H1 (cell line): Measurements from ENCODE around the gene SLC4A8. TPM values are rescaled to one million over a fixed set of nuclear protein-coding genes. Genes with fewer than 3 reads are reported as not detected.

Experiments used
- CBX5 ChIP-seq: fragments of 300-800, 300-1000 bp; sonication (generic); IDR thresholded peaks from 2 replicates; pipeline ENCODE4 v1.7.1; 2016; ENCODE audit warnings: antibody characterized with exemption, low read length, low read depth
- CHD2 ChIP-seq: IDR thresholded peaks from 2 replicates; pipeline ENCODE4 v1.6.1; 2012; ENCODE audit warnings: low read length, improper control_type of control experiment
- CTBP2 ChIP-seq: IDR thresholded peaks from 2 replicates; pipeline ENCODE4 v1.7.0; 2011; ENCODE audit warnings: borderline replicate concordance, mild to moderate bottlenecking, moderate library complexity, mixed read lengths, low read length; ENCODE audit not compliant: insufficient read depth, insufficient read length
- EZH2 ChIP-seq: fragments of 200-600 bp; sonication (generic); IDR thresholded peaks from 2 replicates; pipeline ENCODE4 v1.7.1; 2012; ENCODE audit warnings: low read depth, mild to moderate bottlenecking, moderate library complexity, low read length, inconsistent platforms; ENCODE audit not compliant: severe bottlenecking
- POLR2AphosphoS5 ChIP-seq: IDR thresholded peaks from 2 replicates; pipeline ENCODE4 v1.6.1; 2011; ENCODE audit warnings: low read depth, low read length
- SRF ChIP-seq: IDR thresholded peaks from 2 replicates; pipeline ENCODE4 v1.6.1; 2011; ENCODE audit warnings: mild to moderate bottlenecking, low read depth, low read length, moderate library complexity
- polyA plus RNA-seq, 7 experiments: library from polyadenylated mRNA; depleted of rRNA in 3 of 7; stranded (reverse) in 5 of 7; unstranded in 2 of 7; fragments of >200 nt in 5 of 7; fragments of 200-250 nt in 2 of 7; gene quantifications; 1 replicate in 5 of 7; 2 replicates in 1 of 7; 4 replicates in 1 of 7; pipeline versions ENCODE4 v1.2.1 to v1.2.3, GENCODE V29; 2011 to 2013; ENCODE audit warnings: missing spikeins in 2 of 7, mixed read lengths in 2 of 7
- total RNA-seq: library from RNA; stranded (reverse); fragmentation: NEBNext Ultra II Directional; extraction: Animal tissue kit (Norgen Biotek cat#: 25700); gene quantifications from 2 replicates; pipeline ENCODE4 v1.2.1, GENCODE V29; 2021
- TF ChIP-seq, protein P1 (sequence below): fragments of 300-600 bp; sonication (generic); IDR thresholded peaks from 2 replicates; pipeline ENCODE4 v1.7.1; 2012; ENCODE audit warnings: low read length, moderate library complexity, mild to moderate bottlenecking, inconsistent platforms; ENCODE audit not compliant: insufficient replicate concordance

The SLC4A8 gene
- total and polyA plus RNA-seq, 2 of the 8 experiments (the other 6 are each of a cell fraction or from before 2014, with no cell fraction given) = 11.2 to 13.4 TPM

DNA sequence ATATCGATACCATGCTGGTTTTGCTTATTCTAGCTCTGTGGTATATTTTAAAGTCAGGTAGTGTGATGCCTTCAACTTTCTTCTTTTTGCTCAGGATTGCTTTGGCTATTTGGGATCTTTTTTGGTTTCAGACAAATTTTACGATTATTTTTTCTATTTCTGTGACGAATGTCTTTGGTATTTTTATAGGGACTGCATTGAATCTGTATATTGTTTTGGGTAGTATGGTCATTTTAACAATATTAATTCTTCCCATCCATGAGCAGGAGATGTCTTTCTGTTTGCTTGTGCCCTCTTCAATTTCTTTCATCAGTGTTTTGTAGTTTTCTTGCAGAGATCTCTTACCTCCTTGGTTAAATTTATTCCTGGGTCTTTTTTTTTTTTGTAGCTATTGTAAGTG, 10.8 kb upstream of the SLC4A8 start (continued):
- TF ChIP-seq CTBP2 (no peak), SRF (no peak), CHD2 (no peak), CBX5 (no peak), POLR2AphosphoS5 (no peak), EZH2 (no peak)
- TF ChIP-seq, protein P1, sequence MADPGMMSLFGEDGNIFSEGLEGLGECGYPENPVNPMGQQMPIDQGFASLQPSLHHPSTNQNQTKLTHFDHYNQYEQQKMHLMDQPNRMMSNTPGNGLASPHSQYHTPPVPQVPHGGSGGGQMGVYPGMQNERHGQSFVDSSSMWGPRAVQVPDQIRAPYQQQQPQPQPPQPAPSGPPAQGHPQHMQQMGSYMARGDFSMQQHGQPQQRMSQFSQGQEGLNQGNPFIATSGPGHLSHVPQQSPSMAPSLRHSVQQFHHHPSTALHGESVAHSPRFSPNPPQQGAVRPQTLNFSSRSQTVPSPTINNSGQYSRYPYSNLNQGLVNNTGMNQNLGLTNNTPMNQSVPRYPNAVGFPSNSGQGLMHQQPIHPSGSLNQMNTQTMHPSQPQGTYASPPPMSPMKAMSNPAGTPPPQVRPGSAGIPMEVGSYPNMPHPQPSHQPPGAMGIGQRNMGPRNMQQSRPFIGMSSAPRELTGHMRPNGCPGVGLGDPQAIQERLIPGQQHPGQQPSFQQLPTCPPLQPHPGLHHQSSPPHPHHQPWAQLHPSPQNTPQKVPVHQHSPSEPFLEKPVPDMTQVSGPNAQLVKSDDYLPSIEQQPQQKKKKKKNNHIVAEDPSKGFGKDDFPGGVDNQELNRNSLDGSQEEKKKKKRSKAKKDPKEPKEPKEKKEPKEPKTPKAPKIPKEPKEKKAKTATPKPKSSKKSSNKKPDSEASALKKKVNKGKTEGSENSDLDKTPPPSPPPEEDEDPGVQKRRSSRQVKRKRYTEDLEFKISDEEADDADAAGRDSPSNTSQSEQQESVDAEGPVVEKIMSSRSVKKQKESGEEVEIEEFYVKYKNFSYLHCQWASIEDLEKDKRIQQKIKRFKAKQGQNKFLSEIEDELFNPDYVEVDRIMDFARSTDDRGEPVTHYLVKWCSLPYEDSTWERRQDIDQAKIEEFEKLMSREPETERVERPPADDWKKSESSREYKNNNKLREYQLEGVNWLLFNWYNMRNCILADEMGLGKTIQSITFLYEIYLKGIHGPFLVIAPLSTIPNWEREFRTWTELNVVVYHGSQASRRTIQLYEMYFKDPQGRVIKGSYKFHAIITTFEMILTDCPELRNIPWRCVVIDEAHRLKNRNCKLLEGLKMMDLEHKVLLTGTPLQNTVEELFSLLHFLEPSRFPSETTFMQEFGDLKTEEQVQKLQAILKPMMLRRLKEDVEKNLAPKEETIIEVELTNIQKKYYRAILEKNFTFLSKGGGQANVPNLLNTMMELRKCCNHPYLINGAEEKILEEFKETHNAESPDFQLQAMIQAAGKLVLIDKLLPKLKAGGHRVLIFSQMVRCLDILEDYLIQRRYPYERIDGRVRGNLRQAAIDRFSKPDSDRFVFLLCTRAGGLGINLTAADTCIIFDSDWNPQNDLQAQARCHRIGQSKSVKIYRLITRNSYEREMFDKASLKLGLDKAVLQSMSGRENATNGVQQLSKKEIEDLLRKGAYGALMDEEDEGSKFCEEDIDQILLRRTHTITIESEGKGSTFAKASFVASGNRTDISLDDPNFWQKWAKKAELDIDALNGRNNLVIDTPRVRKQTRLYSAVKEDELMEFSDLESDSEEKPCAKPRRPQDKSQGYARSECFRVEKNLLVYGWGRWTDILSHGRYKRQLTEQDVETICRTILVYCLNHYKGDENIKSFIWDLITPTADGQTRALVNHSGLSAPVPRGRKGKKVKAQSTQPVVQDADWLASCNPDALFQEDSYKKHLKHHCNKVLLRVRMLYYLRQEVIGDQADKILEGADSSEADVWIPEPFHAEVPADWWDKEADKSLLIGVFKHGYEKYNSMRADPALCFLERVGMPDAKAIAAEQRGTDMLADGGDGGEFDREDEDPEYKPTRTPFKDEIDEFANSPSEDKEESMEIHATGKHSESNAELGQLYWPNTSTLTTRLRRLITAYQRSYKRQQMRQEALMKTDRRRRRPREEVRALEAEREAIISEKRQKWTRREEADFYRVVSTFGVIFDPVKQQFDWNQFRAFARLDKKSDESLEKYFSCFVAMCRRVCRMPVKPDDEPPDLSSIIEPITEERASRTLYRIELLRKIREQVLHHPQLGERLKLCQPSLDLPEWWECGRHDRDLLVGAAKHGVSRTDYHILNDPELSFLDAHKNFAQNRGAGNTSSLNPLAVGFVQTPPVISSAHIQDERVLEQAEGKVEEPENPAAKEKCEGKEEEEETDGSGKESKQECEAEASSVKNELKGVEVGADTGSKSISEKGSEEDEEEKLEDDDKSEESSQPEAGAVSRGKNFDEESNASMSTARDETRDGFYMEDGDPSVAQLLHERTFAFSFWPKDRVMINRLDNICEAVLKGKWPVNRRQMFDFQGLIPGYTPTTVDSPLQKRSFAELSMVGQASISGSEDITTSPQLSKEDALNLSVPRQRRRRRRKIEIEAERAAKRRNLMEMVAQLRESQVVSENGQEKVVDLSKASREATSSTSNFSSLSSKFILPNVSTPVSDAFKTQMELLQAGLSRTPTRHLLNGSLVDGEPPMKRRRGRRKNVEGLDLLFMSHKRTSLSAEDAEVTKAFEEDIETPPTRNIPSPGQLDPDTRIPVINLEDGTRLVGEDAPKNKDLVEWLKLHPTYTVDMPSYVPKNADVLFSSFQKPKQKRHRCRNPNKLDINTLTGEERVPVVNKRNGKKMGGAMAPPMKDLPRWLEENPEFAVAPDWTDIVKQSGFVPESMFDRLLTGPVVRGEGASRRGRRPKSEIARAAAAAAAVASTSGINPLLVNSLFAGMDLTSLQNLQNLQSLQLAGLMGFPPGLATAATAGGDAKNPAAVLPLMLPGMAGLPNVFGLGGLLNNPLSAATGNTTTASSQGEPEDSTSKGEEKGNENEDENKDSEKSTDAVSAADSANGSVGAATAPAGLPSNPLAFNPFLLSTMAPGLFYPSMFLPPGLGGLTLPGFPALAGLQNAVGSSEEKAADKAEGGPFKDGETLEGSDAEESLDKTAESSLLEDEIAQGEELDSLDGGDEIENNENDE = no peak
